SH-SY5Y (cell line): ENCODE results near the gene EPHA10.

ENCODE experiments used
- GATA2 ChIP-seq: IDR thresholded peaks from 2 replicates; pipeline ENCODE4 v1.6.1; 2011; ENCODE audit warnings: mild to moderate bottlenecking, low read depth, low read length
- GATA3 ChIP-seq: IDR thresholded peaks from 2 replicates; pipeline ENCODE4 v1.6.1; 2011; ENCODE audit warnings: low read depth, mild to moderate bottlenecking, low read length, moderate library complexity

DNA sequence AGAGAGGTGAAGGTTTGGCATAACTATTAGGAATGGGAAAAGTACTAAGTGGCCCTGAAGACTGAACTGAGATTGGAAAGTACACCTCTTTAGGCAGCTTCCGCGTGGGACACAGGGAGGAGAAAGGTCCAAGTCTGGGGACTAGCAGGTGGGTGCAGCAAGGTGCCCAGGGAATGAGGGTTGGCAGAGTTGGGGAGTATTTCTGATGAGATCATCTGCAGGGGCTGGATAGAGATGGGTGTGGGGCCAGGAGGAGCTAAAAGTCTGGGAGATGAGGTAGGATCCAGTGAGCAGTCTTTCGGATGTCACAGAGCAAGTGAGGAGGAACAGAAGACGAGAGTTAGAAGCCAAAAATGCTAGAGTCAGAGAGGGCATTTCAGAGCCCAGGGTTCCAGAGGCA, 36.5 kb downstream of the EPHA10 start:
- TF ChIP-seq GATA2, result no peak
- TF ChIP-seq GATA3, result no peak
